GM12873 (cell line): ENCODE data around the gene ATP5F1A.

Experiments
- TF ChIP-seq, protein P1 (sequence below): IDR thresholded peaks from 2 replicates; pipeline ENCODE4 v1.5.1; 2012; ENCODE audit warnings: low read depth, mild to moderate bottlenecking, moderate library complexity, low read length, control low read depth; ENCODE audit not compliant: insufficient read depth; ENCODE audit errors: missing control alignments

The ATP5F1A gene

DNA sequence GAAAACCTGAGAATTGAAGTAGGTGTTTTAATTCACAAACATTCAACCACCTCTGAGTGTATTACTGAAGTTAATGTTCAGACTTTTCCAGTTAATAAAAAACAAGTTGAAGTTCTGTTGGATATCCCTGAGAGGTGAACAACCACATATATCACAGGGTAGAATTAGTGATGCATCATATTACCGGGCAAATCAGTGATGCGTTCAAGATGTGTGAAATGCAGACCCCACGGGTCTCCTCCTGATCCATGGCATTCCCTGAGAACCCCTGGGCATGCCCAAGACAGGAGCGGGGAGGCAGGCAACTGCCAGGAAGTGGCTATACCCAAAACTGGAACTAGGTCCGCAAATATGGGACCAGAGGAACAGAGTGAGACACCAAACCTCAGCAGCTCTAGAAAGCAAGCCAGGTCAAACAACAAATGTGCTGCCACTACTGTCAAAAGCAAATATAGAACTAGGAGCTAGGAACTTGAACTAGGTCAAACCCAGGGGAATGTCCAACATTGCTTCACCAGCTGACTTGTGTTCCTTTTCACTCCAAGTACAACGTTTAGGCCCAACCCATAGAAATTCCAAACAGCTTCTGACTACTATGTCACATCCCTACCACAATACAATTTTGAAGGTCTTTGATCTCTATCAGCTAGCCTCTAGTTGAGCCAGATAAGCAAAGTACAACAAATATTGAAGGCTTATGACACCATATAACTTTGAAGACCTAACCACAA is 46.2 kb downstream of the ATP5F1A start:
- TF ChIP-seq, protein P1, sequence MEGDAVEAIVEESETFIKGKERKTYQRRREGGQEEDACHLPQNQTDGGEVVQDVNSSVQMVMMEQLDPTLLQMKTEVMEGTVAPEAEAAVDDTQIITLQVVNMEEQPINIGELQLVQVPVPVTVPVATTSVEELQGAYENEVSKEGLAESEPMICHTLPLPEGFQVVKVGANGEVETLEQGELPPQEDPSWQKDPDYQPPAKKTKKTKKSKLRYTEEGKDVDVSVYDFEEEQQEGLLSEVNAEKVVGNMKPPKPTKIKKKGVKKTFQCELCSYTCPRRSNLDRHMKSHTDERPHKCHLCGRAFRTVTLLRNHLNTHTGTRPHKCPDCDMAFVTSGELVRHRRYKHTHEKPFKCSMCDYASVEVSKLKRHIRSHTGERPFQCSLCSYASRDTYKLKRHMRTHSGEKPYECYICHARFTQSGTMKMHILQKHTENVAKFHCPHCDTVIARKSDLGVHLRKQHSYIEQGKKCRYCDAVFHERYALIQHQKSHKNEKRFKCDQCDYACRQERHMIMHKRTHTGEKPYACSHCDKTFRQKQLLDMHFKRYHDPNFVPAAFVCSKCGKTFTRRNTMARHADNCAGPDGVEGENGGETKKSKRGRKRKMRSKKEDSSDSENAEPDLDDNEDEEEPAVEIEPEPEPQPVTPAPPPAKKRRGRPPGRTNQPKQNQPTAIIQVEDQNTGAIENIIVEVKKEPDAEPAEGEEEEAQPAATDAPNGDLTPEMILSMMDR: no peak

DNA sequence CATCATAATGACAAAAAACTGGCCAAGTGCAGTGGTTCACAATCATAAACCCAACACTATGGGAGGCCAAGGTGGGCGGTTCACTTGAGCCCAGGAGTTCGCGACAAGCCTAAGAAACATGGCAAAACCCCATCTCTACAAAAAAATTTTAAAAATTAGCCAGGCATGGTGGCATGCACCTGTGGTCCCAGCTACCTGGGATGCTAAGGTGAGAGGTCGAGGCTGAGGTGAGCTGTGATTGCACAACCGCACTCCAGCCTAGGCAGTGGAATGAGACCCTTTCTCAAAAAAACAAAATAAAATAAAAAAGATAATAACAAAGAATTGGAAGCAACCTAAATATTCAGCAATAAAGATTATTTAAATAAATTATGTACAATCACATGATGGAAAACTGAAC is 47.8 kb downstream of the ATP5F1A start:
- TF ChIP-seq, protein P1: no peak

DNA sequence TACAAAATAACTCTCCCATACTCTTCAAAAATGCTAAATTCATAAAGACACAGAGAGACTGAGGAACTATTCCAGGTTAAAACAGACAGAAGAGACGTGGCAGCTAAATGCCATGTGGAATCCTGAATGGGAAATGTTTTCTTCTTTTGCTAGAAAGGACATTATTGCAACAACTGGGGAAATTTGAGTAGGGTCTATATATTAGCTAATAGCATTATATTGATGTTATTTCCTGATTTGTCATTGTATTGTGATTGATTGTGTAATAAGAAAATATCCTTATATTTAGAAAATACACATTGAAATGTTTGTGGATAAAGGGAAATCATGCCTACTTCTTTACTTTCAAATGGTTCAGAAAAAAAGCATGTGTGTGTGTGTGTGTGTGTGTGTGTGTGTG is 49.5 kb downstream of the ATP5F1A start:
- TF ChIP-seq, protein P1: no peak

DNA sequence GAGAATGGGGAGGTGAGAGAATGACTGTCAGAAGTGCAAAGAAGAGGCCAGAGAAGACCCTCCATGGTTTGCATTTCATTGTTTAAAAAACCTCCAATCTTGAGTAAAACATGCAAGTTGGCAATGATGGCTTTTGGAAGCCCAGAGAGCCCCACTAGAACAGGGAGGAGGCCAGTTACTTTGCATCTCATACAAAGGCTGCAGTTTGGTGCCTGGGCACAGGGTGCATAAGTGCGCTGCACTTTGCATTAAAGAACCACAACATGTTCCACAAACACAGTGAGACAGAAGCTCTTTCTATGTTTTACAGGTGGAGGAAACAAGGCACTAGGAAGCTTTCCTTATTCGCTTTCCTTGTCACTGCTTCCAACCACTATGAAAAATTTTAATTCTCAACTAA is 51.4 kb downstream of the ATP5F1A start:
- TF ChIP-seq, protein P1: no peak

DNA sequence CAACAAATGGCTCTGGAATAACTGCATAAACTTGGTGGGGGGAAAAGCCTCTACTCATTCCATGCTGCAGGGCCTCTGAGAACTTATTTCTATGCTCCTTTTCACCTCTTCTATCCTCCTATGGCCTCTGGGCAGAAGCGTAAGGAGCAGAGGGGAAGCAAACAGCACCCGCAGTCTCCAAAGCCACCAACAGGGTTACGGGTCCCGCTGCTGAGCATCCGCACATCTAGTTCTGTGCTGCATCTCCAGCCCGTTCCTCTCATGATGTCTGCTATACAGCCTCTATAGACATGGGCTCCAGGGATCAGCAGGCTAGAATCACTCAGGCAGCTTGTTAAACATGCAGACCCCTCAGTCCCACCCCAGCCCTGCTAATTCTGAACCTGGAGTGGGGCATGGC is 52.0 kb downstream of the ATP5F1A start:
- TF ChIP-seq, protein P1: peak; percentile 35

DNA sequence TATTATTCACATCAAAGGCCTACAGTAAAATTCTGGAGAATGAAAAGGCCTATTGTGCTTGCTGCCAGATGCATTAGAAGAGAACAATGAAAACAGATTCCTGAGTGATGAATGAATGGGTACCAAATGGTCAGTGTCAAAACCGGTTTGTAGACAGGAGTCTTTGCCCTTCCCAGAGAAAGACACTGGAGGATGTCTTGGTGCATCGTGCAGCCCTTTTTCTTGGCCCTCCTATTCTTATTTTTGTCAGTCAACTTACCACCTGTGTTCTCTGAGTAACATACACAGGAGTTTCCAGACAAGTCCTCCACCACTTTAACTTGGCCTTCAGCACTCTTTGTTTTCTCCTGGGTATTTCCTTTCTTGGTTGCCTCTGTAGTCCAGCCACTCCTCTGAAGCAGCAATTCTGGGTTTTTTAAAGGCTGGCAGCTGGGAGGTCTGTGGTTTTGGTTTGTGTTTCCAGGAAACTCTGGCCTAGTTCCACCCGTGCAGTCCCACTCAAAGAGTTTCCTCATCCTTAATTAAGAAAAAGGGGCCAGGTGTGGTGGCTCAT is 55.4 kb downstream of the ATP5F1A start:
- TF ChIP-seq, protein P1: no peak

DNA sequence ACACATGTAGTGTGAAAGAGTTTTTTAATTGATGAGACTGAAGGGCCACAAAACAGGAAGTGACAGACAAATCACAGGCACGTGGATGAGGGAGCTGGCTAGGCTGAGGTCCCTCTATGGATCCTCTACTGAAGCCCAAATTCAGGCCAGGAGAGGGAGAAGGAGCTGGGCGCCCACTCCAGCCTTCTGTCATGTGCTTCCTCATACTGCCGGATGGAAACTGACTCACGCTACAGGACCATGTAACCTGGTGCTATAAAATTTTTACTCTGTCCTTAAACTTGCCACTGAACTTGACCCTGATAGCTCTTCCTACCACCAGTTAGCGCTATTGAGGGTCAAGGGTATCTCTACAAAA is 57.4 kb downstream of the ATP5F1A start:
- TF ChIP-seq, protein P1: no peak
